Ovary (tissue), 3 donors: ENCODE results near the gene C19orf33.

Source experiments
- POLR2A ChIP-seq: fragments of 450-650 bp; IDR thresholded peaks from one replicate; pipeline ENCODE4 v1.6.1; 2017; ENCODE audit warnings: antibody characterized with exemption, mild to moderate bottlenecking, moderate library complexity
- TF ChIP-seq, protein P1 (sequence below), 3 donors: fragments of 450-650 bp in 2 of 3; fragments of 200-600 bp in 1 of 3; IDR thresholded peaks; one replicate each; pipeline versions ENCODE4 v1.5.1 to v1.8.0; 2016 to 2022; ENCODE audit warnings: antibody characterized with exemption in 3 of 3, mild to moderate bottlenecking in 1 of 3
- donor health status: DM: no; HTN: no; CAD: no.

DNA sequence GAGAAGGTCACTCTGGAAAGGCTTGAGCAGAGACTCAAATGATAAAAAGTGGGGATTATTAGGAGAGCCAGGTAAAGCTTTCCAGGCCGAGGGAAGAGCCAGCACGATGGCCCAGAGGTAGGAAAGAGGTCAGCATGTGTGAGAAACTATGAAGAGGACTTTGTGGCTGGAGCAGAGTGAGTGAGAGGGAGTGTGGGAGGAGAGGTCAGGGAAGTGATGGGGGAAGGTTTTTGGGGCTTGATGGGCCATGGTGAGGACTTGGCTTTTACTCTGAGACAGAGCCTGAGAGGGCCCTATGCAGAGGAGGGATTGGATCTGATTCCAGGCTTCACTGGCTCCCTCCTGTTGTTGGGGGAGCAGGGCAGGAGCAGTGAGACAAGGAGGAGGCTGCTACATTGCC, 36.9 kb downstream of the C19orf33 start:
- TF ChIP-seq, protein P1, sequence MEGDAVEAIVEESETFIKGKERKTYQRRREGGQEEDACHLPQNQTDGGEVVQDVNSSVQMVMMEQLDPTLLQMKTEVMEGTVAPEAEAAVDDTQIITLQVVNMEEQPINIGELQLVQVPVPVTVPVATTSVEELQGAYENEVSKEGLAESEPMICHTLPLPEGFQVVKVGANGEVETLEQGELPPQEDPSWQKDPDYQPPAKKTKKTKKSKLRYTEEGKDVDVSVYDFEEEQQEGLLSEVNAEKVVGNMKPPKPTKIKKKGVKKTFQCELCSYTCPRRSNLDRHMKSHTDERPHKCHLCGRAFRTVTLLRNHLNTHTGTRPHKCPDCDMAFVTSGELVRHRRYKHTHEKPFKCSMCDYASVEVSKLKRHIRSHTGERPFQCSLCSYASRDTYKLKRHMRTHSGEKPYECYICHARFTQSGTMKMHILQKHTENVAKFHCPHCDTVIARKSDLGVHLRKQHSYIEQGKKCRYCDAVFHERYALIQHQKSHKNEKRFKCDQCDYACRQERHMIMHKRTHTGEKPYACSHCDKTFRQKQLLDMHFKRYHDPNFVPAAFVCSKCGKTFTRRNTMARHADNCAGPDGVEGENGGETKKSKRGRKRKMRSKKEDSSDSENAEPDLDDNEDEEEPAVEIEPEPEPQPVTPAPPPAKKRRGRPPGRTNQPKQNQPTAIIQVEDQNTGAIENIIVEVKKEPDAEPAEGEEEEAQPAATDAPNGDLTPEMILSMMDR (IDR thresholded peaks at IDR 0.05), result no peak
- TF ChIP-seq POLR2A, result no peak
